Chondrocyte (in vitro differentiated cells): Measurements from ENCODE around the gene TBC1D8. TPM values are rescaled to one million over a fixed set of nuclear protein-coding genes. Genes with fewer than 3 reads are reported as not detected.

Source experiments
- DNase-seq: peaks from one replicate; pipeline ENCODE4 v3.0.0; 2021; ENCODE audit warnings: mixed read lengths, low spot score
- H3K27ac Mint-ChIP-seq: one replicate; pipeline ENCODE4 v1.8.0; 2021; ENCODE audit warnings: mild to moderate bottlenecking, moderate library complexity, mixed read lengths; ENCODE audit not compliant: unreplicated experiment
- H3K27me3 Mint-ChIP-seq: 2 replicates; pipeline ENCODE4 v1.8.0; 2021; ENCODE audit warnings: low read depth, mixed read lengths
- H3K36me3 Mint-ChIP-seq: 2 replicates; pipeline ENCODE4 v1.8.0; 2021; ENCODE audit warnings: low read depth, mixed read lengths
- H3K4me1 Mint-ChIP-seq: 2 replicates; pipeline ENCODE4 v1.8.0; 2021; ENCODE audit warnings: low read depth, mild to moderate bottlenecking, mixed read lengths
- H3K4me3 Mint-ChIP-seq: one replicate; pipeline ENCODE4 v1.8.0; 2021; ENCODE audit warnings: mild to moderate bottlenecking, moderate library complexity, mixed read lengths; ENCODE audit not compliant: unreplicated experiment
- H3K9me3 Mint-ChIP-seq: 2 replicates; pipeline ENCODE4 v1.8.0; 2021; ENCODE audit warnings: low read depth, mixed read lengths
- total RNA-seq: library from RNA; stranded (reverse); gene quantifications from 3 replicates; pipeline ENCODE4 v1.2.1, GENCODE V29; 2021
- TF ChIP-seq, protein P1 (sequence below): fragments of 200-600 bp; sonication (generic); IDR thresholded peaks from 2 replicates; pipeline ENCODE4 v1.5.0; 2021; ENCODE audit warnings: antibody characterized with exemption, mild to moderate bottlenecking, moderate library complexity

The TBC1D8 gene
- total RNA-seq, 1 donor from 2014 or later, result 8.2 TPM

- TF ChIP-seq, protein P1, sequence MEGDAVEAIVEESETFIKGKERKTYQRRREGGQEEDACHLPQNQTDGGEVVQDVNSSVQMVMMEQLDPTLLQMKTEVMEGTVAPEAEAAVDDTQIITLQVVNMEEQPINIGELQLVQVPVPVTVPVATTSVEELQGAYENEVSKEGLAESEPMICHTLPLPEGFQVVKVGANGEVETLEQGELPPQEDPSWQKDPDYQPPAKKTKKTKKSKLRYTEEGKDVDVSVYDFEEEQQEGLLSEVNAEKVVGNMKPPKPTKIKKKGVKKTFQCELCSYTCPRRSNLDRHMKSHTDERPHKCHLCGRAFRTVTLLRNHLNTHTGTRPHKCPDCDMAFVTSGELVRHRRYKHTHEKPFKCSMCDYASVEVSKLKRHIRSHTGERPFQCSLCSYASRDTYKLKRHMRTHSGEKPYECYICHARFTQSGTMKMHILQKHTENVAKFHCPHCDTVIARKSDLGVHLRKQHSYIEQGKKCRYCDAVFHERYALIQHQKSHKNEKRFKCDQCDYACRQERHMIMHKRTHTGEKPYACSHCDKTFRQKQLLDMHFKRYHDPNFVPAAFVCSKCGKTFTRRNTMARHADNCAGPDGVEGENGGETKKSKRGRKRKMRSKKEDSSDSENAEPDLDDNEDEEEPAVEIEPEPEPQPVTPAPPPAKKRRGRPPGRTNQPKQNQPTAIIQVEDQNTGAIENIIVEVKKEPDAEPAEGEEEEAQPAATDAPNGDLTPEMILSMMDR, result no peak
- H3K4me1 Mint-ChIP-seq, result no peaks in the 10 kb centered on the region
- no peak for DNase-seq
- no peak overlapping the region for H3K4me3 Mint-ChIP-seq
- H3K27me3 Mint-ChIP-seq, result no peaks in the 10 kb centered on the region
- peaks cover 11% of the 10 kb centered on the region for H3K36me3 Mint-ChIP-seq
- no peak overlapping the region for H3K27ac Mint-ChIP-seq
- H3K9me3 Mint-ChIP-seq, result no peaks in the 10 kb centered on the region
These were observed 109.8 kb downstream of the TBC1D8 start for GRCh38 chr2:101041413-101041812.

GRCh38 chr2:101040761-101041160, 110.4 kb downstream of the TBC1D8 start:
- H3K27me3 Mint-ChIP-seq, result no peaks in the 10 kb centered on the region
- no peak overlapping the region for H3K27ac Mint-ChIP-seq
- no peak overlapping the region for H3K4me3 Mint-ChIP-seq
- peaks cover 11% of the 10 kb centered on the region for H3K36me3 Mint-ChIP-seq
- TF ChIP-seq, protein P1, result no peak
- DNase-seq, result no peak
- no peaks in the 10 kb centered on the region for H3K9me3 Mint-ChIP-seq
- no peaks in the 10 kb centered on the region for H3K4me1 Mint-ChIP-seq

DNA sequence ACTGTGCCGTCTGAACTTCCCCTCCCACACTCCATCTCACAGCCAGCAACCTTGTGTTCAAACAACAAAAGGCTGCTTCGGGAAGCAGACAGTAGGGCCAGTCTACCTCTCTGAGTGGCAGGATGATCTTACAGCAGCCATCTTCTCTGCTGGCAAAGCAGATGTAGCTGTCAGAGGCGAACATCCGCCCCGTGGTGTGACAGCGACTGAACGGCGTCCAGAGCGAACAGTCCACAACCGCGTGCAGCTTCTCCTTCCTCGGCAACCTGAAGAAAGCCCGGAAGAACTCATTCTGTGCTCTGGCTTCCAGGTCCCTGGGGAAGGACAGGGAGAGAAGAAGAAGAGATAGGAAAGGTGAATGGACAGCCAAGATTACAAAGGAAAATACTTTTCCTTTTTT, 111.1 kb downstream of the TBC1D8 start:
- Mint-ChIP-seq H3K4me3 (no peak overlapping the region), H3K27ac (no peak overlapping the region), H3K9me3 (no peaks in the 10 kb centered on the region), H3K4me1 (no peaks in the 10 kb centered on the region), H3K27me3 (no peaks in the 10 kb centered on the region), H3K36me3 (peaks cover 11% of the 10 kb centered on the region)
- DNase-seq, result no peak
- TF ChIP-seq, protein P1, result no peak

- Mint-ChIP-seq H3K36me3 (peaks cover 11% of the 10 kb centered on the region), H3K9me3 (no peaks in the 10 kb centered on the region), H3K27me3 (no peaks in the 10 kb centered on the region), H3K27ac (peak overlapping the region; percentile 47), H3K4me3 (no peak overlapping the region), H3K4me1 (no peaks in the 10 kb centered on the region)
- TF ChIP-seq, protein P1, result peak; percentile 67
- no peak for DNase-seq
These were observed 112.5 kb downstream of the TBC1D8 start for GRCh38 chr2:101038455-101039255.

- TF ChIP-seq, protein P1, result no peak
- Mint-ChIP-seq H3K27me3 (no peaks in the 10 kb centered on the region), H3K4me3 (no peak overlapping the region), H3K9me3 (no peaks in the 10 kb centered on the region), H3K27ac (no peak overlapping the region), H3K4me1 (no peaks in the 10 kb centered on the region), H3K36me3 (peaks cover 13% of the 10 kb centered on the region)
- no peak for DNase-seq
These were observed 113.9 kb downstream of the TBC1D8 start for GRCh38 chr2:101037161-101037755.
